CD14-positive monocyte (primary cell): Measurements from ENCODE around the gene RAP2A. TPM values are rescaled to one million over a fixed set of nuclear protein-coding genes. Genes with fewer than 3 reads are reported as not detected.

Source experiments
- DNase-seq, 3 donors: peaks; one replicate each; pipeline ENCODE4 v3.0.0-alpha.2; 2011 to 2022
- H2AFZ ChIP-seq: 2 replicates; pipeline ENCODE4 v1.6.0; 2012; ENCODE audit warnings: mild to moderate bottlenecking, low read depth, low read length, inconsistent platforms; ENCODE audit not compliant: insufficient read depth, poor library complexity, severe bottlenecking
- H3K27ac ChIP-seq, 2 donors: 1 replicate in 1 of 2; 2 replicates in 1 of 2; pipeline ENCODE4 v1.5.1; 2012 to 2013; ENCODE audit warnings: low read length in 2 of 2, control low read depth in 1 of 2, inconsistent platforms in 1 of 2, low read depth in 1 of 2, mild to moderate bottlenecking in 1 of 2
- H3K27me3 ChIP-seq, 2 donors: one replicate each; pipeline versions ENCODE4 v1.6.0 to v1.6.1; 2011 to 2013; ENCODE audit warnings: low read length in 2 of 2; ENCODE audit not compliant: control insufficient read depth in 2 of 2, insufficient read depth in 2 of 2
- H3K36me3 ChIP-seq, 2 donors: replicated peaks in 1 of 2; 1 replicate in 1 of 2; 2 replicates in 1 of 2; pipeline versions ENCODE4 v1.5.1 to v1.6.1; 2012 to 2013; ENCODE audit warnings: low read length in 2 of 2, control low read depth in 1 of 2, inconsistent platforms in 1 of 2, mild to moderate bottlenecking in 1 of 2; ENCODE audit not compliant: insufficient read depth in 2 of 2, control insufficient read depth in 1 of 2
- H3K4me1 ChIP-seq, 2 donors: 1 replicate in 1 of 2; 2 replicates in 1 of 2; pipeline versions ENCODE4 v1.5.1 to v1.6.1; 2012 to 2013; ENCODE audit warnings: low read length in 2 of 2, control low read depth in 1 of 2, inconsistent platforms in 1 of 2, mild to moderate bottlenecking in 1 of 2, moderate library complexity in 1 of 2; ENCODE audit not compliant: insufficient read depth in 2 of 2, control insufficient read depth in 1 of 2
- H3K4me2 ChIP-seq: replicated peaks from 2 replicates; pipeline ENCODE3; 2012; ENCODE audit warnings: low read length, moderate library complexity, mild to moderate bottlenecking; ENCODE audit not compliant: poor library complexity, severe bottlenecking; ENCODE audit errors: extremely low read depth
- H3K4me3 ChIP-seq, 3 experiments: fragments of 200-600 bp in 1 of 3; sonication (generic) in 1 of 3; replicated peaks in 1 of 3; 1 replicate in 2 of 3; 2 replicates in 1 of 3; pipeline ENCODE4 v1.5.1; 2011 to 2013; ENCODE audit warnings: low read length in 3 of 3, mild to moderate bottlenecking in 3 of 3, control low read depth in 2 of 3, low read depth in 2 of 3, inconsistent platforms in 1 of 3, moderate library complexity in 1 of 3
- H3K79me2 ChIP-seq: 2 replicates; pipeline ENCODE4 v1.6.0; 2012; ENCODE audit warnings: mild to moderate bottlenecking, control low read depth, inconsistent platforms, low read length, moderate library complexity; ENCODE audit not compliant: insufficient read depth
- H3K9ac ChIP-seq: 2 replicates; pipeline ENCODE4 v1.6.0; 2017; ENCODE audit warnings: low read length, mild to moderate bottlenecking; ENCODE audit not compliant: insufficient read depth, poor library complexity, severe bottlenecking
- H3K9me3 ChIP-seq, 2 donors: replicated peaks in 1 of 2; 1 replicate in 1 of 2; 2 replicates in 1 of 2; pipeline versions ENCODE4 v1.5.1 to v1.6.1; 2012 to 2013; ENCODE audit warnings: low read length in 2 of 2, control low read depth in 1 of 2; ENCODE audit not compliant: control insufficient read depth in 1 of 2, insufficient read depth in 1 of 2
- H4K20me1 ChIP-seq: 2 replicates; pipeline ENCODE4 v1.6.0; 2012; ENCODE audit warnings: mild to moderate bottlenecking, low read length, control low read depth, moderate library complexity; ENCODE audit not compliant: insufficient read depth
- H3K27ac Mint-ChIP-seq, 7 donors: one replicate each; pipeline ENCODE4 v1.8.0; 2020; ENCODE audit warnings: mild to moderate bottlenecking in 7 of 7, mixed read lengths in 7 of 7, moderate library complexity in 6 of 7, inconsistent platforms in 2 of 7
- H3K27me3 Mint-ChIP-seq, 3 donors: one replicate each; pipeline ENCODE4 v1.8.0; 2021 to 2022; ENCODE audit warnings: low read depth in 3 of 3, mild to moderate bottlenecking in 3 of 3, mixed read lengths in 3 of 3, moderate library complexity in 3 of 3, inconsistent platforms in 1 of 3
- H3K36me3 Mint-ChIP-seq, 2 donors: one replicate each; pipeline ENCODE4 v1.8.0; 2020; ENCODE audit warnings: mixed read lengths in 2 of 2, inconsistent platforms in 1 of 2, mild to moderate bottlenecking in 1 of 2
- H3K4me1 Mint-ChIP-seq: one replicate; pipeline ENCODE4 v1.8.0; 2020; ENCODE audit warnings: mild to moderate bottlenecking, mixed read lengths
- H3K4me3 Mint-ChIP-seq, 2 donors: one replicate each; pipeline ENCODE4 v1.8.0; 2020; ENCODE audit warnings: mild to moderate bottlenecking in 2 of 2, mixed read lengths in 2 of 2, moderate library complexity in 1 of 2
- H3K9me3 Mint-ChIP-seq, 7 donors: one replicate each; pipeline ENCODE4 v1.8.0; 2020 to 2022; ENCODE audit warnings: mixed read lengths in 7 of 7, mild to moderate bottlenecking in 6 of 7, moderate library complexity in 6 of 7, inconsistent platforms in 2 of 7
- WGBS: methylation state at CpG from one replicate; pipeline ENCODE4 v1.1.5; 2013; ENCODE audit warnings: missing lambda C conversion rate; ENCODE audit not compliant: insufficient coverage; 5-methylcytosine and 5-hydroxymethylcytosine counted together
- intact Hi-C, 2 donors: fragments of 100-400 bp; cut with micrococcal nuclease; formaldehyde crosslinking; loops; one replicate each; pipeline versions ENCODE4 v1.15.0 to v1.15.1; 2023
- polyA plus RNA-seq, 3 donors: library from polyadenylated mRNA; depleted of rRNA in 1 of 3; unstranded in 2 of 3; stranded (reverse) in 1 of 3; fragments of 300-500 nt in 2 of 3; fragments of >200 nt in 1 of 3; fragmentation: Illumina TruSeq in 2 of 3; gene quantifications; 1 replicate in 2 of 3; 2 replicates in 1 of 3; pipeline ENCODE4 v1.2.3, GENCODE V29; 2012 to 2021
- TF ChIP-seq, protein P1 (sequence below): fragments of 200-600 bp; IDR thresholded peaks from one replicate; pipeline ENCODE4 v1.8.0; 2022; ENCODE audit warnings: antibody characterized with exemption, mild to moderate bottlenecking

Gene RAP2A
- polyA plus RNA-seq, 3 donors: 2.3 to 5.3 (median 4.5) TPM

DNA sequence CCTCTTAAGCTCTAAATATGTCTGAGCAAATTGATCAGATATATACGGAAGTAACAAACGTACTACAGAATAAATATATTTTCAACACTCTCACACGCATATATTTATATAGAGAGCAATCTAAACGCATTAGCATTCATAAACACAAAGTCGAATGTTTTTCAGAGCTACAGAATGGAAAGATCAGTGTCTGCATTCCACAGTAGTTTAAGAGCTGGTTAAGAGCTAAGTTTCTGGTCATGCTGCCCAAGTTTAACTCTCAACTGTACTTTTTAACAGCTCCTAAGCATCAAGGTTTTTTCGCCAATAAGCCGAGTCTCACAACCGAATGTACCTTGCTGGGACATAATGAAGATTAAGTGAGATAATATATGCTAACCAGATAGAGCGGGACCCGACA lies 36.7 kb upstream of the RAP2A start:
- peaks cover 0 to 3% (median 0%) of the 10 kb centered on the region in 3 donors for H3K27me3 Mint-ChIP-seq
- H3K27ac ChIP-seq: no peak overlapping the region
- no peaks in the 10 kb centered on the region for H3K4me1 ChIP-seq
- H2AFZ ChIP-seq: no peak overlapping the region
- H3K27me3 ChIP-seq: no peaks in the 10 kb centered on the region
- no CpG with 5 or more reads among the region's 10 CpGs for WGBS
- H3K4me1 Mint-ChIP-seq: no peaks in the 10 kb centered on the region
- no peak overlapping the region for H3K4me2 ChIP-seq
- no peak overlapping the region for H3K27ac Mint-ChIP-seq
- no peak overlapping the region for H3K4me3 ChIP-seq
- TF ChIP-seq, protein P1, sequence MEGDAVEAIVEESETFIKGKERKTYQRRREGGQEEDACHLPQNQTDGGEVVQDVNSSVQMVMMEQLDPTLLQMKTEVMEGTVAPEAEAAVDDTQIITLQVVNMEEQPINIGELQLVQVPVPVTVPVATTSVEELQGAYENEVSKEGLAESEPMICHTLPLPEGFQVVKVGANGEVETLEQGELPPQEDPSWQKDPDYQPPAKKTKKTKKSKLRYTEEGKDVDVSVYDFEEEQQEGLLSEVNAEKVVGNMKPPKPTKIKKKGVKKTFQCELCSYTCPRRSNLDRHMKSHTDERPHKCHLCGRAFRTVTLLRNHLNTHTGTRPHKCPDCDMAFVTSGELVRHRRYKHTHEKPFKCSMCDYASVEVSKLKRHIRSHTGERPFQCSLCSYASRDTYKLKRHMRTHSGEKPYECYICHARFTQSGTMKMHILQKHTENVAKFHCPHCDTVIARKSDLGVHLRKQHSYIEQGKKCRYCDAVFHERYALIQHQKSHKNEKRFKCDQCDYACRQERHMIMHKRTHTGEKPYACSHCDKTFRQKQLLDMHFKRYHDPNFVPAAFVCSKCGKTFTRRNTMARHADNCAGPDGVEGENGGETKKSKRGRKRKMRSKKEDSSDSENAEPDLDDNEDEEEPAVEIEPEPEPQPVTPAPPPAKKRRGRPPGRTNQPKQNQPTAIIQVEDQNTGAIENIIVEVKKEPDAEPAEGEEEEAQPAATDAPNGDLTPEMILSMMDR: no peak
- no peaks in the 10 kb centered on the region for H4K20me1 ChIP-seq
- H3K9me3 Mint-ChIP-seq: peaks cover 0 to 13% (median 2%) of the 10 kb centered on the region in 7 donors
- no peak overlapping the region for H3K9ac ChIP-seq
- no peak overlapping the region for H3K4me3 Mint-ChIP-seq
- peaks cover 0 to 3% of the 10 kb centered on the region in 2 donors for H3K9me3 ChIP-seq
- H3K79me2 ChIP-seq: no peaks in the 10 kb centered on the region
- intact Hi-C loops: no loop called here
- peaks cover 3 to 7% of the 10 kb centered on the region in 2 donors for H3K36me3 Mint-ChIP-seq
- H3K36me3 ChIP-seq: peaks cover 3 to 5% of the 10 kb centered on the region in 2 donors
- no peak for DNase-seq

DNA sequence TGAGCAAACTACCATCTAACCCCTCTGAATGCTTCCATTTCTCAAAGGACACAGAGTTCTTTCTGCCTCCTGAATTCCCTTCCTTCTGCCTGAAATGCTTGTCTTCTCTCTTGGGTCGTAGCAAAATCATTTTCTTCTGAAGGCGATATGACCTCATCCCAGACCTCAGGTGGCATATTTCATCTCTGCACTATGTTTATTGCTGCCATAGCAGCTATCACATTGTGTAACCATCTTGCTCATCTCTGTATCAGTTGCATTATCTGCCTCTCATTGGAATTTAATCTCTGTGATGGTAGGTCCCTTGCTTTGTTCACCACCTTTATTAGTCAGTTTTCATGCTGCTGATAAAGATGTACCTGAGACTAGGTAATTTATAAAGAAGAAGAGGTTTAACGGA lies 32.5 kb upstream of the RAP2A start:
- intact Hi-C loops: no loop called here
- H3K27ac ChIP-seq: no peak overlapping the region
- 42% methylated on average over 2 of the region's 3 CpGs for WGBS
- H3K9ac ChIP-seq: no peak overlapping the region
- TF ChIP-seq, protein P1: no peak
- H3K79me2 ChIP-seq: no peaks in the 10 kb centered on the region
- Mint-ChIP-seq H3K27me3 (peaks cover 0 to 3% (median 0%) of the 10 kb centered on the region in 3 donors), H3K27ac (peak overlapping the region in 1 of 7 donors; percentile 11), H3K36me3 (no peaks in the 10 kb centered on the region), H3K4me3 (no peak overlapping the region), H3K4me1 (peaks cover 2% of the 10 kb centered on the region), H3K9me3 (peaks cover 0 to 13% (median 3%) of the 10 kb centered on the region in 7 donors)
- DNase-seq: no peak
- H2AFZ ChIP-seq: no peak overlapping the region
- no peaks in the 10 kb centered on the region for H3K27me3 ChIP-seq
- no peaks in the 10 kb centered on the region for H3K4me1 ChIP-seq
- H4K20me1 ChIP-seq: no peaks in the 10 kb centered on the region
- H3K36me3 ChIP-seq: no peaks in the 10 kb centered on the region
- no peak overlapping the region for H3K4me2 ChIP-seq
- H3K4me3 ChIP-seq: no peak overlapping the region
- peaks cover 0 to 3% of the 10 kb centered on the region in 2 donors for H3K9me3 ChIP-seq
